Neural progenitor cell (in vitro differentiated cells): ENCODE results near the gene PRIMA1. TPM values are rescaled to one million over a fixed set of nuclear protein-coding genes. Genes with fewer than 3 reads are reported as not detected.
A peak's percentile ranks its signal among the peaks of the same experiment; 100 is the strongest.

Source experiments
- DNase-seq: peaks from one replicate; pipeline ENCODE4 v3.0.0-alpha.2; 2016; ENCODE audit warnings: low spot score
- H2AFZ ChIP-seq: fragments of 200-600 bp; sonication (generic); replicated peaks from 2 replicates; pipeline ENCODE4 v1.6.1; 2016; ENCODE audit warnings: antibody characterized with exemption
- H3F3A ChIP-seq: fragments of 200-600 bp; sonication (generic); 2 replicates; pipeline ENCODE4 v1.6.1; 2016; ENCODE audit warnings: antibody characterized with exemption, low read depth
- H3K27ac ChIP-seq: fragments of 200-600 bp; sonication (generic); 2 replicates; pipeline ENCODE4 v1.5.1; 2016; ENCODE audit warnings: mild to moderate bottlenecking
- H3K27me3 ChIP-seq: fragments of 200-600 bp; sonication (generic); 2 replicates; pipeline ENCODE4 v1.6.1; 2016; ENCODE audit warnings: mild to moderate bottlenecking, moderate library complexity
- H3K36me3 ChIP-seq: fragments of 200-600 bp; sonication (generic); 2 replicates; pipeline ENCODE4 v1.5.1; 2016
- H3K4me1 ChIP-seq: fragments of 200-600 bp; sonication (generic); 2 replicates; pipeline ENCODE4 v1.6.1; 2016; ENCODE audit warnings: mixed run types
- H3K4me2 ChIP-seq: fragments of 200-600 bp; sonication (generic); 2 replicates; pipeline ENCODE4 v1.6.1; 2016
- H3K4me3 ChIP-seq: fragments of 200-600 bp; sonication (generic); 2 replicates; pipeline ENCODE4 v1.5.1; 2016
- H3K79me2 ChIP-seq: fragments of 200-600 bp; sonication (generic); 2 replicates; pipeline ENCODE4 v1.6.1; 2016; ENCODE audit warnings: low read depth
- H3K9ac ChIP-seq: fragments of 200-600 bp; sonication (generic); 2 replicates; pipeline ENCODE4 v1.6.1; 2016
- H3K9me3 ChIP-seq: fragments of 200-600 bp; sonication (generic); 2 replicates; pipeline ENCODE4 v1.5.1; 2016; ENCODE audit warnings: low read depth
- H4K20me1 ChIP-seq: fragments of 200-600 bp; sonication (generic); 2 replicates; pipeline ENCODE4 v1.6.1; 2016; ENCODE audit warnings: low read depth
- H3K27ac Mint-ChIP-seq: 3 replicates; pipeline ENCODE4 v1.8.0; 2021; ENCODE audit warnings: mixed read lengths
- H3K27me3 Mint-ChIP-seq: 2 replicates; pipeline ENCODE4 v1.8.0; 2022; ENCODE audit warnings: low read depth, mild to moderate bottlenecking, inconsistent platforms, moderate library complexity, mixed read lengths; ENCODE audit not compliant: insufficient read depth
- H3K36me3 Mint-ChIP-seq: 3 replicates; pipeline ENCODE4 v1.8.0; 2021; ENCODE audit warnings: mixed read lengths
- H3K4me1 Mint-ChIP-seq: 3 replicates; pipeline ENCODE4 v1.8.0; 2021; ENCODE audit warnings: mixed read lengths
- H3K4me3 Mint-ChIP-seq: 3 replicates; pipeline ENCODE4 v1.8.0; 2021; ENCODE audit warnings: mild to moderate bottlenecking, moderate library complexity, mixed read lengths
- H3K9me3 Mint-ChIP-seq: 3 replicates; pipeline ENCODE4 v1.8.0; 2020; ENCODE audit warnings: mixed read lengths
- CTCF ChIP-seq: fragments of 200-600 bp; sonication (generic); IDR thresholded peaks from 2 replicates; pipeline ENCODE4 v1.5.1; 2017; ENCODE audit warnings: antibody characterized with exemption, mild to moderate bottlenecking
- EZH2 ChIP-seq: fragments of 200-600 bp; sonication (generic); IDR thresholded peaks from 2 replicates; pipeline ENCODE4 v1.6.1; 2017; ENCODE audit warnings: antibody characterized with exemption, mild to moderate bottlenecking, moderate library complexity
- EZH2phosphoT487 ChIP-seq: fragments of 200-600 bp; sonication (generic); IDR thresholded peaks from 2 replicates; pipeline ENCODE4 v1.6.1; 2017; ENCODE audit warnings: antibody characterized with exemption
- total RNA-seq: library from RNA; depleted of rRNA; stranded (reverse); fragments of >200 nt; gene quantifications from 2 replicates; pipeline ENCODE4 v1.2.3, GENCODE V29; 2015; ENCODE audit warnings: low replicate concordance

Gene PRIMA1
- total RNA-seq, 1 donor from 2014 or later, result 2.8 TPM

DNA sequence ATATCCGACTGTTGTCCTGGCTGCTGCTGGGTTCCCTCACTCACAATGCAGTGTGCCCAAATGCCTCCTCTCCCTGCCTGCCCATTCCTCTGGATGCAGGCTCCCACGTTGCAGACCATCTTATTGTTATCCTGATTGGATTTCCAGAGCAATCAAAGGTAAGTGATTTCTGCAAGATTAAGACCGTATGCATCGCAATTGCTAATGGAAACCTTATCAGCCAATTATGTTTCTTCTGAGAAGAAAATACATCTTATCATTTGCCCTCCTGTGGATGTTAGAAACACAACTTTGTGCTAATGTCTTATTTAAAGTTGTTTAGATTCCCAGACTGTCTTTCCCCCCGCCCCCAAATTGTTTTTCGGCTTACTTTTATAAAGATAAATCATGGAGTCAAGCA is 98.1 kb downstream of the PRIMA1 start:
- H3K4me1 Mint-ChIP-seq, result peaks cover 70% of the 10 kb centered on the region
- Histone ChIP-seq H3K4me2 (peak overlapping the region; percentile 76), H3K36me3 (no peaks in the 10 kb centered on the region), H2AFZ (peak overlapping the region; percentile 35), H3K9me3 (no peaks in the 10 kb centered on the region), H3F3A (peaks cover 84% of the 10 kb centered on the region), H3K27ac (peak overlapping the region; percentile 98), H3K4me1 (peaks cover 90% of the 10 kb centered on the region), H3K27me3 (no peaks in the 10 kb centered on the region), H4K20me1 (no peaks in the 10 kb centered on the region), H3K4me3 (no peak overlapping the region), H3K79me2 (no peaks in the 10 kb centered on the region), H3K9ac (no peak overlapping the region)
- H3K9me3 Mint-ChIP-seq, result peaks cover 2% of the 10 kb centered on the region
- no peak for TF ChIP-seq EZH2
- no peak for TF ChIP-seq EZH2phosphoT487
- TF ChIP-seq CTCF, result no peak
- DNase-seq, result peak; percentile 43
- peak overlapping the region; percentile 16 for H3K4me3 Mint-ChIP-seq
- H3K27me3 Mint-ChIP-seq, result peaks cover 12% of the 10 kb centered on the region
- no peaks in the 10 kb centered on the region for H3K36me3 Mint-ChIP-seq
- H3K27ac Mint-ChIP-seq, result peak overlapping the region; percentile 6

- peaks cover 82% of the 10 kb centered on the region for H3K4me1 ChIP-seq
- DNase-seq, result no peak
- no peaks in the 10 kb centered on the region for H3K27me3 ChIP-seq
- no peaks in the 10 kb centered on the region for H3K36me3 ChIP-seq
- no peaks in the 10 kb centered on the region for H3K9me3 ChIP-seq
- peak overlapping the region; percentile 98 for H3K27ac ChIP-seq
- no peaks in the 10 kb centered on the region for H4K20me1 ChIP-seq
- Mint-ChIP-seq H3K4me3 (no peak overlapping the region), H3K36me3 (no peaks in the 10 kb centered on the region), H3K27ac (peak overlapping the region; percentile 88), H3K4me1 (peaks cover 67% of the 10 kb centered on the region), H3K9me3 (peaks cover 2% of the 10 kb centered on the region), H3K27me3 (peaks cover 12% of the 10 kb centered on the region)
- H3K4me3 ChIP-seq, result peak overlapping the region; percentile 15
- TF ChIP-seq EZH2phosphoT487 (no peak), EZH2 (no peak), CTCF (no peak)
- peak overlapping the region; percentile 76 for H3K4me2 ChIP-seq
- H2AFZ ChIP-seq, result no peak overlapping the region
- no peak overlapping the region for H3K9ac ChIP-seq
- H3F3A ChIP-seq, result peaks cover 70% of the 10 kb centered on the region
- no peaks in the 10 kb centered on the region for H3K79me2 ChIP-seq
Measured at GRCh38 chr14:93688820-93689219, 99.5 kb downstream of the PRIMA1 start.

- H3K27ac ChIP-seq, result peak overlapping the region; percentile 98
- H3K79me2 ChIP-seq, result no peaks in the 10 kb centered on the region
- H3K4me2 ChIP-seq, result peak overlapping the region; percentile 76
- peaks cover 77% of the 10 kb centered on the region for H3K4me1 ChIP-seq
- H3K36me3 ChIP-seq, result no peaks in the 10 kb centered on the region
- H3K9ac ChIP-seq, result no peak overlapping the region
- H4K20me1 ChIP-seq, result no peaks in the 10 kb centered on the region
- no peak overlapping the region for H2AFZ ChIP-seq
- no peaks in the 10 kb centered on the region for H3K9me3 ChIP-seq
- no peaks in the 10 kb centered on the region for H3K27me3 ChIP-seq
- peak overlapping the region; percentile 89 for H3K27ac Mint-ChIP-seq
- peaks cover 65% of the 10 kb centered on the region for H3F3A ChIP-seq
- peaks cover 2% of the 10 kb centered on the region for H3K9me3 Mint-ChIP-seq
- H3K27me3 Mint-ChIP-seq, result peaks cover 12% of the 10 kb centered on the region
- H3K4me3 ChIP-seq, result peak overlapping the region; percentile 20
- DNase-seq, result peak; percentile 94
- peaks cover 62% of the 10 kb centered on the region for H3K4me1 Mint-ChIP-seq
- no peak for TF ChIP-seq CTCF
- no peak for TF ChIP-seq EZH2phosphoT487
- no peak for TF ChIP-seq EZH2
- no peaks in the 10 kb centered on the region for H3K36me3 Mint-ChIP-seq
- no peak overlapping the region for H3K4me3 Mint-ChIP-seq
Measured at GRCh38 chr14:93688239-93688666, 100.0 kb downstream of the PRIMA1 start.
